Endothelial cell of umbilical vein (primary cell): ENCODE measurements around the gene NPDC1. TPM values are rescaled to one million over a fixed set of nuclear protein-coding genes. Genes with fewer than 3 reads are reported as not detected.

Source experiments
- BruUV-seq: library from RNA; stranded (reverse); fragments of 400-500 nt; replicated peaks from 2 replicates; lab custom pipeline; 2021; lab: Mats Ljungman, UMichigan
- CTCF ChIA-PET: fragments of 300-600, 350-600 bp; sonication (Branson Sonifier 250); formaldehyde crosslinking; loops from one replicate; lab custom pipeline; 2021; ENCODE audit warnings: antibody characterized with exemption, inconsistent platforms; lab: Charles Lee
- POLR2A ChIA-PET: fragments of 300-600, 350-600 bp; sonication (Branson Sonifier 250); formaldehyde crosslinking; loops from one replicate; lab custom pipeline; 2021; ENCODE audit warnings: antibody characterized with exemption, inconsistent platforms; lab: Charles Lee
- DNase-seq: peaks from one replicate; pipeline ENCODE4 v3.0.0-alpha.2; 2011; ENCODE audit warnings: low read depth, low spot score
- FAIRE-seq: peaks from 2 replicates; lab custom pipeline; 2011; peaks lifted over from hg19 to GRCh38; lab: Jason Lieb, UNC
- H2AFZ ChIP-seq: 2 replicates; pipeline ENCODE4 v1.6.0; 2012; ENCODE audit warnings: low read depth, low read length, control low read depth, inconsistent platforms
- H3K27ac ChIP-seq: 2 replicates; pipeline ENCODE4 v1.5.1; 2011; ENCODE audit warnings: low read depth, mild to moderate bottlenecking, control low read depth, low read length, moderate library complexity; ENCODE audit not compliant: insufficient read depth
- H3K27me3 ChIP-seq, 2 experiments: 2 replicates each; pipeline versions ENCODE4 v1.6.0 to v1.6.1; 2011; ENCODE audit warnings: low read length in 2 of 2, mixed read lengths in 1 of 2; ENCODE audit not compliant: control insufficient read depth in 2 of 2, insufficient read depth in 2 of 2
- H3K36me3 ChIP-seq, 2 experiments: 2 replicates in 1 of 2; 3 replicates in 1 of 2; pipeline ENCODE4 v1.5.1; 2011; ENCODE audit warnings: low read length in 2 of 2, mild to moderate bottlenecking in 1 of 2, moderate library complexity in 1 of 2; ENCODE audit not compliant: control insufficient read depth in 2 of 2, insufficient read depth in 2 of 2; ENCODE audit errors: extremely low read depth in 1 of 2
- H3K4me1 ChIP-seq: 3 replicates; pipeline ENCODE4 v1.5.1; 2011; ENCODE audit warnings: mild to moderate bottlenecking, low read length; ENCODE audit not compliant: control insufficient read depth, insufficient read depth; ENCODE audit errors: extremely low read depth
- H3K4me2 ChIP-seq: 2 replicates; pipeline ENCODE4 v1.6.1; 2011; ENCODE audit warnings: low read length, control low read depth, mixed read lengths; ENCODE audit not compliant: insufficient read depth
- H3K4me3 ChIP-seq, 3 experiments: fragments of 200-600 bp in 1 of 3; sonication (generic), shearing (Covaris generic) in 1 of 3; replicated peaks in 1 of 3; 2 replicates each; pipeline ENCODE4 v1.5.1; 2011 to 2016; ENCODE audit warnings: control low read depth in 3 of 3, low read length in 3 of 3, mild to moderate bottlenecking in 2 of 3, inconsistent platforms in 1 of 3, low read depth in 1 of 3, moderate library complexity in 1 of 3; ENCODE audit not compliant: insufficient read depth in 1 of 3
- H3K79me2 ChIP-seq: 2 replicates; pipeline ENCODE4 v1.6.0; 2012; ENCODE audit warnings: low read length, inconsistent platforms; ENCODE audit not compliant: control insufficient read depth, insufficient read depth
- H3K9ac ChIP-seq: replicated peaks from 2 replicates; pipeline ENCODE3; 2011; ENCODE audit warnings: low read length, control low read depth; ENCODE audit not compliant: insufficient read depth; ENCODE audit errors: extremely low read depth
- H3K9me1 ChIP-seq: replicated peaks from 3 replicates; pipeline ENCODE4 v1.6.0; 2011; ENCODE audit warnings: mild to moderate bottlenecking, low read length; ENCODE audit not compliant: control insufficient read depth, insufficient read depth; ENCODE audit errors: extremely low read depth
- H3K9me3 ChIP-seq: replicated peaks from 2 replicates; pipeline ENCODE4 v1.5.1; 2012; ENCODE audit warnings: low read length, inconsistent platforms; ENCODE audit not compliant: control insufficient read depth, insufficient read depth
- H4K20me1 ChIP-seq: replicated peaks from 2 replicates; pipeline ENCODE3; 2011; ENCODE audit warnings: mild to moderate bottlenecking, low read length; ENCODE audit not compliant: control insufficient read depth, insufficient read depth; ENCODE audit errors: extremely low read depth
- CTCF ChIP-seq, 2 donors: IDR thresholded peaks; 1 replicate in 1 of 2; 2 replicates in 1 of 2; pipeline ENCODE4 v1.5.1; 2011; ENCODE audit warnings: low read length in 2 of 2, mild to moderate bottlenecking in 2 of 2, moderate library complexity in 2 of 2, control low read depth in 1 of 2, inconsistent platforms in 1 of 2, low read depth in 1 of 2; ENCODE audit not compliant: insufficient read depth in 1 of 2; ENCODE audit errors: extremely low read depth in 1 of 2
- EZH2 ChIP-seq: IDR thresholded peaks from 2 replicates; pipeline ENCODE4 v1.6.1; 2012; ENCODE audit warnings: borderline replicate concordance, low read depth, mild to moderate bottlenecking, moderate library complexity, low read length, inconsistent platforms; ENCODE audit not compliant: severe bottlenecking
- FOS ChIP-seq: IDR thresholded peaks from 2 replicates; pipeline ENCODE4 v1.6.1; 2011; ENCODE audit warnings: mild to moderate bottlenecking, low read length, moderate library complexity, borderline replicate concordance; ENCODE audit not compliant: insufficient read depth
- GATA2 ChIP-seq: IDR thresholded peaks from 2 replicates; pipeline ENCODE4 v1.7.0; 2011; ENCODE audit warnings: low read depth, mild to moderate bottlenecking, moderate library complexity, mixed read lengths, low read length; ENCODE audit not compliant: insufficient read length, insufficient read depth
- JUN ChIP-seq: IDR thresholded peaks from 2 replicates; pipeline ENCODE4 v1.6.1; 2011; ENCODE audit warnings: borderline replicate concordance, low read depth; ENCODE audit not compliant: insufficient read length, insufficient read depth
- MAX ChIP-seq: IDR thresholded peaks from 2 replicates; pipeline ENCODE4 v1.6.1; 2011; ENCODE audit not compliant: insufficient read depth, insufficient read length
- MYC ChIP-seq: IDR thresholded peaks from one replicate; pipeline ENCODE4 v1.6.1; 2011; ENCODE audit warnings: mild to moderate bottlenecking, low read depth, low read length
- POLR2A ChIP-seq: IDR thresholded peaks from 2 replicates; pipeline ENCODE4 v1.6.1; 2012; ENCODE audit warnings: low read depth, mild to moderate bottlenecking, control low read depth, low read length
- POLR2AphosphoS5 ChIP-seq: IDR thresholded peaks from 2 replicates; pipeline ENCODE4 v1.6.1; 2012; ENCODE audit warnings: low read depth, mild to moderate bottlenecking, control low read depth, low read length, moderate library complexity; ENCODE audit not compliant: insufficient read depth
- dilution Hi-C: fragments of 300-500 bp; cut with MboI; formaldehyde crosslinking; loops from one replicate; pipeline ENCODE4 v1.15.0; 2019; ENCODE audit warnings: low sequenced_read_pairs; ENCODE audit not compliant: extremely low pct_ligation_motif_present
- intact Hi-C: fragments of 100-400 bp; cut with micrococcal nuclease; formaldehyde crosslinking; loops from one replicate; pipeline ENCODE4 v1.10.0; 2022
- polyA plus RNA-seq, 4 experiments: library from polyadenylated mRNA; depleted of rRNA in 3 of 4; stranded (reverse) in 3 of 4; unstranded in 1 of 4; fragments of >200 nt; gene quantifications; 2 replicates each; pipeline versions ENCODE4 v1.2.1 to v1.2.3, GENCODE V29; 2011 to 2012; ENCODE audit warnings: missing spikeins in 1 of 4
- total RNA-seq: library from RNA; stranded (reverse); gene quantifications from 2 replicates; pipeline ENCODE4 v1.2.3, GENCODE V29; 2021

The NPDC1 gene
- total and polyA plus RNA-seq, 2 donors (not counting 3 experiments of a cell fraction or from before 2014, with no cell fraction given): 115 to 181 TPM

GRCh38 chr9:137031904-137032640, 13.9 kb downstream of the NPDC1 start, which contains the start of gene FUT7:
Gene FUT7, minus strand, starts transcription at chr9:137032088. Its CDS starts 97 bp downstream, at chr9:137031991.
- ChIA-PET POLR2A (no interaction called here), CTCF (interaction anchor here (0.6 to 1.0 kb wide), 3 partner anchors 15 to 40 kb away, joined by 3 to 4 read pairs (median 3); partner anchors contain the start of gene PAXX)
- Histone ChIP-seq H3K79me2 (no peaks in the 10 kb centered on the region), H3K36me3 (no peaks in the 10 kb centered on the region), H3K9me3 (no peaks in the 10 kb centered on the region), H3K9me1 (no peaks in the 10 kb centered on the region), H3K4me3 (no peak within 1 kb of the TSS), H3K27me3 (no peaks in the 10 kb centered on the region), H3K4me2 (no peak within 1 kb of the TSS), H4K20me1 (no peaks in the 10 kb centered on the region), H3K4me1 (peaks cover 11% of the 10 kb centered on the region), H2AFZ (no peak within 1 kb of the TSS), H3K9ac (no peak within 1 kb of the TSS), H3K27ac (no peak within 1 kb of the TSS)
- no TSS peak for BruUV-seq
- intact Hi-C loops: no loop called here
- no peak for TF ChIP-seq FOS
- no peak for TF ChIP-seq GATA2
- TF ChIP-seq POLR2AphosphoS5: no peak
- no peak for TF ChIP-seq JUN
- TF ChIP-seq POLR2A: no peak
- TF ChIP-seq CTCF (IDR thresholded peaks at IDR 0.05; ENCODE audit: extremely low read depth in 1 of 2, insufficient read depth in 1 of 2, low read depth in 1 of 2, low read length in 2 of 2): no peak
- no peak for TF ChIP-seq MAX
- TF ChIP-seq MYC: no peak
- no peak for TF ChIP-seq EZH2
- DNase-seq (no peak), FAIRE-seq (no peak)
- dilution Hi-C loops: no loop called here
